ENCODE data around the gene GIPC1. TPM values are rescaled to one million over a fixed set of nuclear protein-coding genes. Genes with fewer than 3 reads are reported as not detected.

GIPC1 gene
- total RNA-seq, 2 donors from 2014 or later, result 68.6 to 72.6 TPM

- Histone ChIP-seq H3K27ac (ENCODE audit: low read depth, low read length) (no peak overlapping the region), H3K36me3 (ENCODE audit: control insufficient read depth, insufficient read depth, low read length) (peaks cover 10% of the 10 kb centered on the region), H3K9ac (ENCODE audit: extremely low read depth, low read length, poor library complexity, severe bottlenecking) (no peak overlapping the region), H3K4me3 (ENCODE audit: low read length) (peak overlapping the region; percentile 96), H3K27me3 (ENCODE audit: control insufficient read depth, insufficient read depth, low read length, poor library complexity, severe bottlenecking) (no peaks in the 10 kb centered on the region), H3K4me1 (ENCODE audit: control insufficient read depth, insufficient read depth, low read length) (peaks cover 3% of the 10 kb centered on the region), H3K9me3 (ENCODE audit: control insufficient read depth, low read length) (no peaks in the 10 kb centered on the region)
- Mint-ChIP-seq H3K27me3 (ENCODE audit: insufficient read depth) (no peaks in the 10 kb centered on the region), H3K27ac (peak overlapping the region; percentile 42), H3K4me1 (peaks cover 2% of the 10 kb centered on the region), H3K36me3 (ENCODE audit: low read depth) (peaks cover 28% of the 10 kb centered on the region), H3K9me3 (no peaks in the 10 kb centered on the region), H3K4me3 (peak overlapping the region; percentile 77)
- TF ChIP-seq, protein P1, sequence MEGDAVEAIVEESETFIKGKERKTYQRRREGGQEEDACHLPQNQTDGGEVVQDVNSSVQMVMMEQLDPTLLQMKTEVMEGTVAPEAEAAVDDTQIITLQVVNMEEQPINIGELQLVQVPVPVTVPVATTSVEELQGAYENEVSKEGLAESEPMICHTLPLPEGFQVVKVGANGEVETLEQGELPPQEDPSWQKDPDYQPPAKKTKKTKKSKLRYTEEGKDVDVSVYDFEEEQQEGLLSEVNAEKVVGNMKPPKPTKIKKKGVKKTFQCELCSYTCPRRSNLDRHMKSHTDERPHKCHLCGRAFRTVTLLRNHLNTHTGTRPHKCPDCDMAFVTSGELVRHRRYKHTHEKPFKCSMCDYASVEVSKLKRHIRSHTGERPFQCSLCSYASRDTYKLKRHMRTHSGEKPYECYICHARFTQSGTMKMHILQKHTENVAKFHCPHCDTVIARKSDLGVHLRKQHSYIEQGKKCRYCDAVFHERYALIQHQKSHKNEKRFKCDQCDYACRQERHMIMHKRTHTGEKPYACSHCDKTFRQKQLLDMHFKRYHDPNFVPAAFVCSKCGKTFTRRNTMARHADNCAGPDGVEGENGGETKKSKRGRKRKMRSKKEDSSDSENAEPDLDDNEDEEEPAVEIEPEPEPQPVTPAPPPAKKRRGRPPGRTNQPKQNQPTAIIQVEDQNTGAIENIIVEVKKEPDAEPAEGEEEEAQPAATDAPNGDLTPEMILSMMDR (conservative IDR thresholded peaks at IDR 0.05), result no peak
- DNase-seq, result no peak
- WGBS, 2 experiments (ENCODE audit: insufficient coverage in 1 of 2, insufficient read length in 1 of 2), result 91 to 98% methylated on average over 4 of the region's 4 CpGs
Measured at GRCh38 chr19:14494411-14494810, 1.5 kb downstream of the GIPC1 start.

- no peak overlapping the region for H3K27ac ChIP-seq (ENCODE audit: low read depth, low read length)
- H3K27me3 Mint-ChIP-seq (ENCODE audit: insufficient read depth), result no peaks in the 10 kb centered on the region
- no peak overlapping the region for H3K4me3 Mint-ChIP-seq
- H3K9me3 ChIP-seq (ENCODE audit: control insufficient read depth, low read length), result no peaks in the 10 kb centered on the region
- peaks cover 3% of the 10 kb centered on the region for H3K4me1 ChIP-seq (ENCODE audit: control insufficient read depth, insufficient read depth, low read length)
- no peak for DNase-seq
- TF ChIP-seq, protein P1 (conservative IDR thresholded peaks at IDR 0.05), result no peak
- no peak overlapping the region for H3K4me3 ChIP-seq (ENCODE audit: low read length)
- H3K9me3 Mint-ChIP-seq, result no peaks in the 10 kb centered on the region
- H3K4me1 Mint-ChIP-seq, result peaks cover 2% of the 10 kb centered on the region
- H3K36me3 ChIP-seq (ENCODE audit: control insufficient read depth, insufficient read depth, low read length), result peaks cover 26% of the 10 kb centered on the region
- H3K27ac Mint-ChIP-seq, result no peak overlapping the region
- H3K36me3 Mint-ChIP-seq (ENCODE audit: low read depth), result peaks cover 42% of the 10 kb centered on the region
- H3K27me3 ChIP-seq (ENCODE audit: control insufficient read depth, insufficient read depth, low read length, poor library complexity, severe bottlenecking), result no peaks in the 10 kb centered on the region
- WGBS, 2 experiments (ENCODE audit: insufficient coverage in 1 of 2, insufficient read length in 1 of 2), result 93 to 95% methylated on average over 5 of the region's 5 CpGs
- no peak overlapping the region for H3K9ac ChIP-seq (ENCODE audit: extremely low read depth, low read length, poor library complexity, severe bottlenecking)
Measured at GRCh38 chr19:14492756-14493337, 3.1 kb downstream of the GIPC1 start.

GRCh38 chr19:14487370-14488125 lies 8.4 kb downstream of the GIPC1 start:
- TF ChIP-seq, protein P1 (conservative IDR thresholded peaks at IDR 0.05), result no peak
- Histone ChIP-seq H3K4me3 (ENCODE audit: low read length) (no peak overlapping the region), H3K9ac (ENCODE audit: extremely low read depth, low read length, poor library complexity, severe bottlenecking) (no peak overlapping the region), H3K27me3 (ENCODE audit: control insufficient read depth, insufficient read depth, low read length, poor library complexity, severe bottlenecking) (no peaks in the 10 kb centered on the region), H3K9me3 (ENCODE audit: control insufficient read depth, low read length) (no peaks in the 10 kb centered on the region), H3K27ac (ENCODE audit: low read depth, low read length) (no peak overlapping the region), H3K4me1 (ENCODE audit: control insufficient read depth, insufficient read depth, low read length) (no peaks in the 10 kb centered on the region), H3K36me3 (ENCODE audit: control insufficient read depth, insufficient read depth, low read length) (peaks cover 37% of the 10 kb centered on the region)
- peaks cover 50% of the 10 kb centered on the region for H3K36me3 Mint-ChIP-seq (ENCODE audit: low read depth)
- H3K4me3 Mint-ChIP-seq, result no peak overlapping the region
- no peak overlapping the region for H3K27ac Mint-ChIP-seq
- peaks cover 2% of the 10 kb centered on the region for H3K4me1 Mint-ChIP-seq
- no peaks in the 10 kb centered on the region for H3K9me3 Mint-ChIP-seq
- H3K27me3 Mint-ChIP-seq (ENCODE audit: insufficient read depth), result no peaks in the 10 kb centered on the region
- WGBS, 2 experiments (ENCODE audit: insufficient coverage in 1 of 2, insufficient read length in 1 of 2), result 91 to 97% methylated on average over 12 to 16 of the region's 16 CpGs
- no peak for DNase-seq
